Measurements from ENCODE around the gene C16orf86.
"Not testable (repeated sequence)": the region's sequence is repeated elsewhere in the genome, so short reads cannot be mapped to it uniquely, and the experiment has no call there.

The C16orf86 gene

GRCh38 chr16:67683767-67684166 lies 17.2 kb downstream of the C16orf86 start:
- no peak for DNase-seq
- Histone ChIP-seq H3K9ac (ENCODE audit: low read length) (no peak overlapping the region), H3K9me2 (replicated peaks; ENCODE audit: insufficient read depth, low read length) (no peaks in the 10 kb centered on the region), H2AFZ (ENCODE audit: low read length) (no peak overlapping the region), H3K4me2 (ENCODE audit: low read depth, low read length) (no peak overlapping the region), H3F3A (ENCODE audit: insufficient read depth, low read length) (no peaks in the 10 kb centered on the region), H3K27me3 (replicated peaks; ENCODE audit: insufficient read depth, low read length) (no peaks in the 10 kb centered on the region), H3K4me1 (ENCODE audit: low read length) (no peaks in the 10 kb centered on the region), H3K79me2 (ENCODE audit: low read length) (no peaks in the 10 kb centered on the region), H3K27ac (ENCODE audit: low read length) (no peak overlapping the region), H3K36me3 (replicated peaks; ENCODE audit: insufficient read depth, low read length) (no peaks in the 10 kb centered on the region), H3K9me3 (replicated peaks; ENCODE audit: insufficient read depth, low read length) (no peaks in the 10 kb centered on the region), H3K4me3 (ENCODE audit: low read length) (no peak overlapping the region), H4K20me1 (ENCODE audit: insufficient read depth, low read length) (no peaks in the 10 kb centered on the region)
- TF ChIP-seq EZH2phosphoT487 (IDR thresholded peaks at IDR 0.05; ENCODE audit: low read length) (no peak), CTCF (IDR thresholded peaks at IDR 0.05; ENCODE audit: low read length) (no peak), EZH2 (optimal IDR thresholded peaks at IDR 0.05; ENCODE audit: low read depth, low read length) (no peak)

- Histone ChIP-seq H3K4me2 (ENCODE audit: low read depth, low read length) (no peak overlapping the region), H3K4me3 (ENCODE audit: low read length) (no peak overlapping the region), H2AFZ (ENCODE audit: low read length) (no peak overlapping the region), H3K9me3 (replicated peaks; ENCODE audit: insufficient read depth, low read length) (no peaks in the 10 kb centered on the region), H3K79me2 (ENCODE audit: low read length) (no peaks in the 10 kb centered on the region), H3K4me1 (ENCODE audit: low read length) (no peaks in the 10 kb centered on the region), H3K36me3 (replicated peaks; ENCODE audit: insufficient read depth, low read length) (no peaks in the 10 kb centered on the region), H3K9ac (ENCODE audit: low read length) (no peak overlapping the region), H3K27me3 (replicated peaks; ENCODE audit: insufficient read depth, low read length) (no peaks in the 10 kb centered on the region), H4K20me1 (ENCODE audit: insufficient read depth, low read length) (no peaks in the 10 kb centered on the region), H3K9me2 (replicated peaks; ENCODE audit: insufficient read depth, low read length) (no peaks in the 10 kb centered on the region), H3F3A (ENCODE audit: insufficient read depth, low read length) (no peaks in the 10 kb centered on the region), H3K27ac (ENCODE audit: low read length) (no peak overlapping the region)
- DNase-seq = no peak
- TF ChIP-seq EZH2 (optimal IDR thresholded peaks at IDR 0.05; ENCODE audit: low read depth, low read length) (no peak), EZH2phosphoT487 (IDR thresholded peaks at IDR 0.05; ENCODE audit: low read length) (no peak), CTCF (IDR thresholded peaks at IDR 0.05; ENCODE audit: low read length) (no peak)
Observed at GRCh38 chr16:67685388-67686112, 18.9 kb downstream of the C16orf86 start.

GRCh38 chr16:67693517-67694285 lies 27.1 kb downstream of the C16orf86 start:
- not testable (repeated sequence) for H3K4me2 ChIP-seq (ENCODE audit: low read depth, low read length); H3F3A ChIP-seq (ENCODE audit: insufficient read depth, low read length); H3K4me3 ChIP-seq (ENCODE audit: low read length); H3K9ac ChIP-seq (ENCODE audit: low read length); H3K9me2 ChIP-seq (replicated peaks; ENCODE audit: insufficient read depth, low read length); H3K4me1 ChIP-seq (ENCODE audit: low read length); H3K9me3 ChIP-seq (replicated peaks; ENCODE audit: insufficient read depth, low read length); H3K36me3 ChIP-seq (replicated peaks; ENCODE audit: insufficient read depth, low read length); H3K79me2 ChIP-seq (ENCODE audit: low read length); H4K20me1 ChIP-seq (ENCODE audit: insufficient read depth, low read length); H3K27me3 ChIP-seq (replicated peaks; ENCODE audit: insufficient read depth, low read length); H2AFZ ChIP-seq (ENCODE audit: low read length); H3K27ac ChIP-seq (ENCODE audit: low read length); DNase-seq

- Histone ChIP-seq H3K27me3 (replicated peaks; ENCODE audit: insufficient read depth, low read length) (no peaks in the 10 kb centered on the region), H3K4me3 (ENCODE audit: low read length) (no peak overlapping the region), H4K20me1 (ENCODE audit: insufficient read depth, low read length) (no peaks in the 10 kb centered on the region), H3K27ac (ENCODE audit: low read length) (no peak overlapping the region), H3K36me3 (replicated peaks; ENCODE audit: insufficient read depth, low read length) (no peaks in the 10 kb centered on the region), H3K9me2 (replicated peaks; ENCODE audit: insufficient read depth, low read length) (no peaks in the 10 kb centered on the region), H3K9me3 (replicated peaks; ENCODE audit: insufficient read depth, low read length) (no peaks in the 10 kb centered on the region), H3F3A (ENCODE audit: insufficient read depth, low read length) (no peaks in the 10 kb centered on the region), H3K9ac (ENCODE audit: low read length) (no peak overlapping the region), H3K79me2 (ENCODE audit: low read length) (peaks cover 3% of the 10 kb centered on the region; the same call in 1 of the 2 replicates), H2AFZ (ENCODE audit: low read length) (no peak overlapping the region), H3K4me2 (ENCODE audit: low read depth, low read length) (no peak overlapping the region), H3K4me1 (ENCODE audit: low read length) (no peaks in the 10 kb centered on the region)
- no peak for TF ChIP-seq EZH2 (optimal IDR thresholded peaks at IDR 0.05; ENCODE audit: low read depth, low read length)
- no peak for TF ChIP-seq EZH2phosphoT487 (IDR thresholded peaks at IDR 0.05; ENCODE audit: low read length)
- no peak for TF ChIP-seq CTCF (IDR thresholded peaks at IDR 0.05; ENCODE audit: low read length)
- DNase-seq = no peak
Observed at GRCh38 chr16:67694611-67695010, 28.0 kb downstream of the C16orf86 start.

Measured in MM.1S (cell line).